ENCODE data around the gene PGBD5.

PGBD5 gene

GRCh38 chr1:230383425-230383824 lies 42.7 kb downstream of the PGBD5 start:
- FAIRE-seq = no peak
- no peak for DNase-seq (ENCODE audit: insufficient read length, low spot score)
- no peak for TF ChIP-seq CTCF (IDR thresholded peaks at IDR 0.05; ENCODE audit: insufficient read depth, missing control alignments)

GRCh38 chr1:230382001-230382491 lies 44.1 kb downstream of the PGBD5 start:
- TF ChIP-seq CTCF (IDR thresholded peaks at IDR 0.05; ENCODE audit: insufficient read depth, missing control alignments) = no peak
- DNase-seq (ENCODE audit: insufficient read length, low spot score) = no peak
- FAIRE-seq = no peak

- no peak for DNase-seq (ENCODE audit: insufficient read length, low spot score)
- TF ChIP-seq CTCF (IDR thresholded peaks at IDR 0.05; ENCODE audit: insufficient read depth, missing control alignments) = no peak
- no peak for FAIRE-seq
Measured at GRCh38 chr1:230381585-230381984, 44.5 kb downstream of the PGBD5 start.

GRCh38 chr1:230381049-230381467 lies 45.1 kb downstream of the PGBD5 start:
- FAIRE-seq = no peak
- TF ChIP-seq CTCF (IDR thresholded peaks at IDR 0.05; ENCODE audit: insufficient read depth, missing control alignments) = no peak
- no peak for DNase-seq (ENCODE audit: insufficient read length, low spot score)

- FAIRE-seq (no peak), DNase-seq (ENCODE audit: insufficient read length, low spot score) (no peak)
- no peak for TF ChIP-seq CTCF (IDR thresholded peaks at IDR 0.05; ENCODE audit: insufficient read depth, missing control alignments)
Measured at GRCh38 chr1:230379928-230380327, 46.2 kb downstream of the PGBD5 start.

GRCh38 chr1:230379462-230379861 lies 46.7 kb downstream of the PGBD5 start:
- FAIRE-seq (no peak), DNase-seq (ENCODE audit: insufficient read length, low spot score) (no peak)
- TF ChIP-seq CTCF (IDR thresholded peaks at IDR 0.05; ENCODE audit: insufficient read depth, missing control alignments) = no peak

GRCh38 chr1:230377851-230378250 lies 48.3 kb downstream of the PGBD5 start:
- FAIRE-seq = no peak
- TF ChIP-seq CTCF (IDR thresholded peaks at IDR 0.05; ENCODE audit: insufficient read depth, missing control alignments) = no peak

More at GRCh38 chr1:230377851-230378250, 48.3 kb downstream of the PGBD5 start:
- DNase-seq (ENCODE audit: insufficient read length, low spot score) = no peak
